PC-3 (cell line): Measurements from ENCODE around the gene CHMP6. TPM values are rescaled to one million over a fixed set of nuclear protein-coding genes. Genes with fewer than 3 reads are reported as not detected.

Experiments used
- ATAC-seq: fragments of 200-7000 bp; cut with Tn5 transposase; 2 replicates; pipeline ENCODE4 v1.9.1; 2020; ENCODE audit warnings: mild to moderate bottlenecking, moderate library complexity
- BruUV-seq: library from RNA; stranded (reverse); fragments of 400-500 nt; replicated peaks from 2 replicates; lab custom pipeline; 2021; lab: Mats Ljungman, UMichigan
- CTCF ChIA-PET: fragments of 300-600 bp; sonication (Branson Sonifier 250); formaldehyde crosslinking; loops from one replicate; lab custom pipeline; 2022; ENCODE audit warnings: antibody characterized with exemption; lab: Charles Lee
- POLR2A ChIA-PET: fragments of 300-600 bp; sonication (Branson Sonifier 250); formaldehyde crosslinking; loops from one replicate; lab custom pipeline; 2022; ENCODE audit warnings: antibody characterized with exemption; ENCODE audit not compliant: unreplicated experiment; lab: Charles Lee
- DNase-seq: peaks from one replicate; pipeline ENCODE4 v3.0.0-alpha.2; 2015
- H2AFZ ChIP-seq: fragments of 300-600 bp; sonication (generic); 2 replicates; pipeline ENCODE4 v1.6.0; 2016; ENCODE audit warnings: antibody characterized with exemption, low read length
- H3F3A ChIP-seq: fragments of 300-600 bp; sonication (generic); one replicate; pipeline ENCODE4 v1.6.0; 2017; ENCODE audit warnings: antibody characterized with exemption, low read length, control low read depth, mild to moderate bottlenecking; ENCODE audit not compliant: unreplicated experiment
- H3K27ac ChIP-seq: fragments of 300-600 bp; sonication (generic); 2 replicates; pipeline ENCODE4 v1.5.1; 2016; ENCODE audit warnings: mild to moderate bottlenecking, low read length
- H3K27me3 ChIP-seq: fragments of 300-600 bp; sonication (generic); 2 replicates; pipeline ENCODE4 v1.6.1; 2016; ENCODE audit warnings: low read length, mixed read lengths
- H3K36me3 ChIP-seq: fragments of 300-600 bp; sonication (generic); 2 replicates; pipeline ENCODE4 v1.6.1; 2016; ENCODE audit warnings: low read depth, mixed run types, low read length, mixed read lengths
- H3K4me1 ChIP-seq: fragments of 300-600 bp; sonication (generic); 2 replicates; pipeline ENCODE4 v1.5.1; 2016; ENCODE audit warnings: low read length; ENCODE audit not compliant: insufficient read depth
- H3K4me2 ChIP-seq: fragments of 300-600 bp; sonication (generic); 2 replicates; pipeline ENCODE4 v1.6.0; 2016; ENCODE audit warnings: low read length
- H3K4me3 ChIP-seq: fragments of 300-600 bp; sonication (generic); 2 replicates; pipeline ENCODE4 v1.5.1; 2016; ENCODE audit warnings: mild to moderate bottlenecking, low read length, mixed read lengths
- H3K79me2 ChIP-seq: fragments of 300-600 bp; sonication (generic); 2 replicates; pipeline ENCODE4 v1.6.1; 2017; ENCODE audit warnings: low read length, mixed read lengths
- H3K9ac ChIP-seq: fragments of 300-600 bp; sonication (generic); 2 replicates; pipeline ENCODE4 v1.6.0; 2016; ENCODE audit warnings: mild to moderate bottlenecking, low read length
- H3K9me2 ChIP-seq: fragments of 300-600 bp; sonication (generic); replicated peaks from 2 replicates; pipeline ENCODE4 v1.6.1; 2016; ENCODE audit warnings: mixed run types, low read length, mixed read lengths
- H3K9me3 ChIP-seq: fragments of 300-600 bp; sonication (generic); 2 replicates; pipeline ENCODE4 v1.6.1; 2016; ENCODE audit warnings: low read length, mixed read lengths
- H4K20me1 ChIP-seq: fragments of 300-600 bp; sonication (generic); 2 replicates; pipeline ENCODE4 v1.6.1; 2016; ENCODE audit warnings: low read length, mixed read lengths
- EZH2 ChIP-seq: fragments of 300-600 bp; sonication (generic); IDR thresholded peaks from one replicate; pipeline ENCODE4 v1.6.1; 2017; ENCODE audit warnings: antibody characterized with exemption, mild to moderate bottlenecking, low read length; ENCODE audit not compliant: unreplicated experiment
- EZH2phosphoT487 ChIP-seq: fragments of 300-600 bp; sonication (generic); IDR thresholded peaks from 2 replicates; pipeline ENCODE4 v1.6.1; 2018; ENCODE audit warnings: mild to moderate bottlenecking, antibody characterized with exemption, low read length, borderline replicate concordance
- intact Hi-C: fragments of 100-400 bp; cut with micrococcal nuclease; formaldehyde crosslinking; loops from 2 replicates; pipeline ENCODE4 v1.9.0; 2023
- total RNA-seq: library from RNA; depleted of rRNA; stranded (reverse); fragments of >200 nt; gene quantifications from 2 replicates; pipeline ENCODE4 v1.2.3, GENCODE V29; 2014
- TF ChIP-seq, protein P1 (sequence below): fragments of 300-600 bp; sonication (generic); conservative IDR thresholded peaks from 2 replicates; pipeline ENCODE4 v1.5.1; 2017; ENCODE audit warnings: antibody characterized with exemption, low read depth, mild to moderate bottlenecking, low read length

Gene CHMP6
- total RNA-seq, 1 experiment from 2014 or later, result 26.1 TPM

DNA sequence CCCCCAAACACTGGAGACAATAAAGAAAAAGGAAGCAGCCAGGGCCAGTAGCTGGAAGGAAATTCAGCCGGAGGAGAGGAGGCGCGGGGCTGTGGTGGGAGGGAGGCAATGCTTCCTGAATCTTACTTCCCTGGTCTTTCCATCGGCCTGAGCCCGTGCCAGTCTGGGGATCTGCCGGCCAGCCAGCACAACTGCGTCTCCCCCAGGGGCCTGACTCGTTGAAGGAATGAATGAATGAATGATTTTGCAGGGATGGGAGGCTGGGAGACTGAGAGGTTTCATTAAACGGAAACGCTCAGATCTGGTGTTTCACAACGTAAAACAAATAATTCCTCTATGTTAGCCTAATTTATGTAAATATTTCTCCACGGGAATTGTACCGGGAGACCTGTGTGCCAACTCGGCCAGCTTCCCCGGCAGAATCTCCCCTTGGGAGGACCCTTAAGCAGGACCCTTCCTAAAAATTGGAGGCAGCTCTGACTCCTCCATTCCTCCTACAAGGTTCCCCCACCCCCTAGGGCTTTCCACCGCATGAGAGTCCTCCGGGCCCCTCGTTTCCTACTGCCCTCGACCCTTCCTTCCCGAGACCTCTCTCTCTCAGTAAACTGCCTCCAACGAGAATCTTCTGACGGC lies 42.0 kb downstream of the CHMP6 start:
- BruUV-seq, result no TSS peak

DNA sequence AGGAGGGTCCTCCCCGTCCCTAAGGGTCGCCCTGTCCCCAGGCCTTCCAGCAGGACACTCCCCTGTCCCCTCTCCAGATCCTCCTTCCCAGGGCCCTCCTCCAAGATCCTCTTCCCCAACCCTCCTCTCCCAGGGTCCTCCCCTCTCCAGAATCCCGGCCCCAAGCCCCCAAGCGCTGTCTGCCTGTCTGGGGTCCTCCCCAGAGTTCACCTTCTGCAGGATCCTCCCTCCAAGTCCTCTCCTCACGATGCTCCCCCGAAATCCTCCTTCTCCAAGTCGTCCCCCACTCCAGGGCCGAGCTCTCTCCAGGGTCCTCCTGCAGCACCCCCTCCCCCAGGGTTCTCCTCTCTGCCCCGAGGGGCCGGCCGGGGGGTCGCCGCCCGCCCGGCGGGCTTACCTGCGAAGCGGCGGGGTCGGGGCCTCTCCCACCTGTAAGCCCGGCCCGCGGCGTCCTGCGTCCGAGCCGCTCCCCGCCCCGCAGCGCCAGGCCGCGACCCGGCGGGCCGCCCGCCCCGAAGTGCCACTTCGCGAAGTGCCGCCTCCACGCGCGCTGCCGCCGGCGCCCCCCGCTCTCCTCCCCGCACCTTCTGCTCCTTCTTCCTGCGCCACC lies 42.6 kb downstream of the CHMP6 start:
- Histone ChIP-seq H3K9me2 (no peaks in the 10 kb centered on the region), H3K79me2 (peaks cover 44% of the 10 kb centered on the region), H3K4me1 (peaks cover 30% of the 10 kb centered on the region), H3K4me3 (peak overlapping the region; percentile 89), H3K36me3 (peaks cover 3% of the 10 kb centered on the region; the same call in 1 of the 2 replicates), H3F3A (no peaks in the 10 kb centered on the region), H4K20me1 (peaks cover 35% of the 10 kb centered on the region), H3K9ac (peak overlapping the region; percentile 63), H3K4me2 (peak overlapping the region; percentile 99), H3K9me3 (no peaks in the 10 kb centered on the region), H2AFZ (peak overlapping the region; percentile 78), H3K27me3 (no peaks in the 10 kb centered on the region), H3K27ac (no peak overlapping the region)
- TF ChIP-seq, protein P1, sequence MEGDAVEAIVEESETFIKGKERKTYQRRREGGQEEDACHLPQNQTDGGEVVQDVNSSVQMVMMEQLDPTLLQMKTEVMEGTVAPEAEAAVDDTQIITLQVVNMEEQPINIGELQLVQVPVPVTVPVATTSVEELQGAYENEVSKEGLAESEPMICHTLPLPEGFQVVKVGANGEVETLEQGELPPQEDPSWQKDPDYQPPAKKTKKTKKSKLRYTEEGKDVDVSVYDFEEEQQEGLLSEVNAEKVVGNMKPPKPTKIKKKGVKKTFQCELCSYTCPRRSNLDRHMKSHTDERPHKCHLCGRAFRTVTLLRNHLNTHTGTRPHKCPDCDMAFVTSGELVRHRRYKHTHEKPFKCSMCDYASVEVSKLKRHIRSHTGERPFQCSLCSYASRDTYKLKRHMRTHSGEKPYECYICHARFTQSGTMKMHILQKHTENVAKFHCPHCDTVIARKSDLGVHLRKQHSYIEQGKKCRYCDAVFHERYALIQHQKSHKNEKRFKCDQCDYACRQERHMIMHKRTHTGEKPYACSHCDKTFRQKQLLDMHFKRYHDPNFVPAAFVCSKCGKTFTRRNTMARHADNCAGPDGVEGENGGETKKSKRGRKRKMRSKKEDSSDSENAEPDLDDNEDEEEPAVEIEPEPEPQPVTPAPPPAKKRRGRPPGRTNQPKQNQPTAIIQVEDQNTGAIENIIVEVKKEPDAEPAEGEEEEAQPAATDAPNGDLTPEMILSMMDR, result no peak
- TF ChIP-seq EZH2 (no peak), EZH2phosphoT487 (no peak)
- ChIA-PET POLR2A (no interaction called here), CTCF (no interaction called here)
- no TSS peak for BruUV-seq
- ATAC-seq (peak; percentile 17), DNase-seq (no peak)
- intact Hi-C loops, result no loop called here

More for the DNA sequence above, 42.0 kb downstream of the CHMP6 start:
- POLR2A ChIA-PET, result interaction anchor here (0.5 kb wide), 1 partner anchor 64 kb away, joined by 3 read pairs; no protein-coding TSS in a partner anchor
- Histone ChIP-seq H3K4me1 (peaks cover 24% of the 10 kb centered on the region), H3K9ac (peak overlapping the region; percentile 63), H2AFZ (peak overlapping the region; percentile 78), H3K79me2 (peaks cover 38% of the 10 kb centered on the region), H3K27me3 (no peaks in the 10 kb centered on the region), H3K9me2 (no peaks in the 10 kb centered on the region), H3K4me2 (peak overlapping the region; percentile 99), H3K36me3 (no peaks in the 10 kb centered on the region; the same call in 1 of the 2 replicates), H3K27ac (no peak overlapping the region), H4K20me1 (peaks cover 28% of the 10 kb centered on the region), H3F3A (no peaks in the 10 kb centered on the region), H3K9me3 (no peaks in the 10 kb centered on the region), H3K4me3 (peak overlapping the region; percentile 89)
- DNase-seq (no peak), ATAC-seq (no peak)
- intact Hi-C loops, result no loop called here
- TF ChIP-seq, protein P1, result no peak
- TF ChIP-seq EZH2phosphoT487, result no peak
- TF ChIP-seq EZH2, result no peak
- CTCF ChIA-PET, result no interaction called here
